HepG2 (cell line): Measurements from ENCODE around the gene MEA1. TPM values are rescaled to one million over a fixed set of nuclear protein-coding genes. Genes with fewer than 3 reads are reported as not detected.
A peak's percentile ranks its signal among the peaks of the same experiment; 100 is the strongest.

Source experiments
- ATF7-NPFF ChIP-seq: sonication (generic); formaldehyde crosslinking; IDR thresholded peaks from 2 replicates; pipeline ENCODE4 v1.8.1; 2023; ENCODE audit warnings: mild to moderate bottlenecking, low read depth, missing genetic modification reagents, moderate library complexity
- ETS1 ChIP-seq: sonication (generic); formaldehyde crosslinking; IDR thresholded peaks from 2 replicates; pipeline ENCODE4 v1.4.0; 2020; ENCODE audit warnings: missing genetic modification reagents
- ISX ChIP-seq: sonication (generic); formaldehyde crosslinking; conservative IDR thresholded peaks from 2 replicates; pipeline ENCODE4 v1.5.0; 2020; ENCODE audit warnings: missing genetic modification reagents
- NRL ChIP-seq: sonication (generic); formaldehyde crosslinking; IDR thresholded peaks from 2 replicates; pipeline ENCODE4 v1.5.0; 2020; ENCODE audit warnings: missing genetic modification reagents, mild to moderate bottlenecking, moderate library complexity, borderline replicate concordance
- POGK ChIP-seq: sonication (generic); formaldehyde crosslinking; conservative IDR thresholded peaks from 2 replicates; pipeline ENCODE4 v1.8.0; 2022; ENCODE audit warnings: mild to moderate bottlenecking, moderate library complexity, missing genetic modification reagents
- SRSF4 ChIP-seq: fragments of 200-400 bp; formaldehyde crosslinking; IDR thresholded peaks from one replicate; pipeline ENCODE4 v1.6.1; 2018; ENCODE audit warnings: mild to moderate bottlenecking, low read depth, low read length, moderate library complexity; ENCODE audit not compliant: poor library complexity, severe bottlenecking
- TERF1 ChIP-seq: sonication (generic); formaldehyde crosslinking; IDR thresholded peaks from 2 replicates; pipeline ENCODE4 v1.8.0; 2022; ENCODE audit warnings: mild to moderate bottlenecking, missing genetic modification reagents, moderate library complexity
- ZNF143 ChIP-seq: sonication (generic); formaldehyde crosslinking; IDR thresholded peaks from 2 replicates; pipeline ENCODE4 v1.4.0; 2020; ENCODE audit warnings: missing genetic modification reagents
- ZNF276 ChIP-seq: sonication (generic); formaldehyde crosslinking; IDR thresholded peaks from 2 replicates; pipeline ENCODE4 v1.4.0; 2020; ENCODE audit warnings: mild to moderate bottlenecking, low read depth, missing genetic modification reagents
- ZNF281 ChIP-seq: sonication (generic); formaldehyde crosslinking; IDR thresholded peaks from 2 replicates; pipeline ENCODE4 v1.4.0; 2020; ENCODE audit warnings: missing genetic modification reagents, borderline replicate concordance
- ZNF530 ChIP-seq: sonication (generic); formaldehyde crosslinking; IDR thresholded peaks from 2 replicates; pipeline ENCODE4 v1.5.0; 2020; ENCODE audit warnings: low read depth, mild to moderate bottlenecking, missing genetic modification reagents
- ZNF562 ChIP-seq: sonication (generic); formaldehyde crosslinking; IDR thresholded peaks from 2 replicates; pipeline ENCODE4 v1.8.0; 2022; ENCODE audit warnings: missing genetic modification reagents, borderline replicate concordance
- ZNF687 ChIP-seq: sonication (generic); formaldehyde crosslinking; IDR thresholded peaks from 2 replicates; pipeline ENCODE4 v1.5.1; 2020; ENCODE audit warnings: mild to moderate bottlenecking, missing genetic modification reagents, moderate library complexity
- polyA plus RNA-seq, 8 experiments: library from polyadenylated mRNA; depleted of rRNA in 3 of 8; stranded (reverse) in 7 of 8; unstranded in 1 of 8; fragments of >200 nt; fragmentation: Illumina TruSeq in 4 of 8; extraction: Trizol in 4 of 8; gene quantifications; 2 replicates each; pipeline versions ENCODE4 v1.2.1 to v1.2.3, GENCODE V29; 2011 to 2016; ENCODE audit warnings: low read depth in 4 of 8, missing spikeins in 1 of 8, mixed read lengths in 1 of 8; ENCODE audit not compliant: insufficient read depth in 1 of 8
- total RNA-seq, 5 experiments: library from RNA; depleted of rRNA; stranded (reverse); fragments of >200 nt; fragmentation: Illumina TruSeq; extraction: Trizol; gene quantifications; 2 replicates each; pipeline ENCODE4 v1.2.3, GENCODE V29; 2016; ENCODE audit warnings: low read depth in 1 of 5

Gene MEA1
- total and polyA plus RNA-seq, 2 of the 13 experiments (the other 11 are each of a cell fraction or from before 2014, with no cell fraction given): 75.6 to 86.2 TPM

- TF ChIP-seq ZNF687 (CRISPR knock-in tag) (peak; percentile 79; the same call in 1 of the 2 replicates), ISX (CRISPR knock-in tag) (no peak), ZNF281 (CRISPR knock-in tag) (peak; percentile 85), TERF1 (CRISPR knock-in tag) (no peak), SRSF4 (no peak), ZNF143 (CRISPR knock-in tag) (peak; percentile 34), ZNF276 (CRISPR knock-in tag) (no peak; the same call in 1 of the 2 replicates), ATF7-NPFF (CRISPR knock-in tag) (no peak), ZNF562 (CRISPR knock-in tag) (no peak), NRL (CRISPR knock-in tag) (peak; percentile 74; the same call in 1 of the 2 replicates), POGK (CRISPR knock-in tag) (no peak), ETS1 (peak; percentile 59; the same call in 1 of the 2 replicates), ZNF530 (no peak)
Observed at GRCh38 chr6:43059168-43060033, 45.7 kb upstream of the MEA1 start, which contains the start of the genes KLC4 and MRPL2 (continued).
